Prostate gland (tissue), 2 donors: Measurements from ENCODE around the gene RIBC1. TPM values are rescaled to one million over a fixed set of nuclear protein-coding genes. Genes with fewer than 3 reads are reported as not detected.
"Not testable (repeated sequence)": the region's sequence is repeated elsewhere in the genome, so short reads cannot be mapped to it uniquely, and the experiment has no call there.

Experiments used
- DNase-seq: peaks from one replicate; pipeline ENCODE4 v3.0.0-alpha.2; 2019; ENCODE audit warnings: low spot score
- H3K27ac ChIP-seq, 2 donors: fragments of 200-600 bp; sonication (generic); 2 replicates each; pipeline ENCODE4 v1.5.1; 2017 to 2019
- H3K27me3 ChIP-seq: fragments of 200-600 bp; sonication (generic); replicated peaks from 2 replicates; pipeline ENCODE4 v1.5.1; 2019; ENCODE audit not compliant: insufficient read depth
- H3K36me3 ChIP-seq, 2 donors: fragments of 200-600 bp; sonication (generic); 1 replicate in 1 of 2; 2 replicates in 1 of 2; pipeline versions ENCODE4 v1.5.1 to v1.8.1; 2017 to 2019
- H3K4me1 ChIP-seq: fragments of 200-600 bp; sonication (generic); replicated peaks from 2 replicates; pipeline ENCODE4 v1.5.1; 2019
- H3K4me3 ChIP-seq, 2 donors: fragments of 200-600 bp; sonication (generic); 2 replicates each; pipeline ENCODE4 v1.5.1; 2017 to 2019
- H3K9me3 ChIP-seq: fragments of 200-600 bp; sonication (generic); 2 replicates; pipeline ENCODE4 v1.5.1; 2017
- POLR2A ChIP-seq: fragments of 450-650 bp; IDR thresholded peaks from one replicate; pipeline ENCODE4 v1.6.1; 2016; ENCODE audit warnings: antibody characterized with exemption, mild to moderate bottlenecking
- POLR2AphosphoS5 ChIP-seq: sonication (generic); formaldehyde crosslinking; IDR thresholded peaks from one replicate; pipeline ENCODE4 v1.6.1; 2017; ENCODE audit warnings: antibody characterized with exemption
- WGBS: methylation state at CpG from one replicate; pipeline ENCODE4 v1.1.5; 2018; 5-methylcytosine and 5-hydroxymethylcytosine counted together
- intact Hi-C: fragments of 100-400 bp; cut with DNase I; formaldehyde crosslinking; loops from one replicate; pipeline ENCODE4 v1.14.2; 2022
- total RNA-seq, 2 donors: library from RNA; depleted of rRNA; stranded (reverse); fragments of >200 nt; gene quantifications; one replicate each; pipeline ENCODE4 v1.1.0, GENCODE V29; 2016
- TF ChIP-seq, protein P1 (sequence below), 4 experiments: fragments of 200-600 bp in 2 of 4; fragments of 450-650 bp in 2 of 4; sonication (generic) in 2 of 4; IDR thresholded peaks; 1 replicate in 3 of 4; 2 replicates in 1 of 4; pipeline ENCODE4 v1.5.1; 2016 to 2019; ENCODE audit warnings: antibody characterized with exemption in 4 of 4, mild to moderate bottlenecking in 2 of 4, moderate library complexity in 2 of 4

The RIBC1 gene
- total RNA-seq, 2 donors from 2014 or later, result 3.0 to 5.4 TPM

DNA sequence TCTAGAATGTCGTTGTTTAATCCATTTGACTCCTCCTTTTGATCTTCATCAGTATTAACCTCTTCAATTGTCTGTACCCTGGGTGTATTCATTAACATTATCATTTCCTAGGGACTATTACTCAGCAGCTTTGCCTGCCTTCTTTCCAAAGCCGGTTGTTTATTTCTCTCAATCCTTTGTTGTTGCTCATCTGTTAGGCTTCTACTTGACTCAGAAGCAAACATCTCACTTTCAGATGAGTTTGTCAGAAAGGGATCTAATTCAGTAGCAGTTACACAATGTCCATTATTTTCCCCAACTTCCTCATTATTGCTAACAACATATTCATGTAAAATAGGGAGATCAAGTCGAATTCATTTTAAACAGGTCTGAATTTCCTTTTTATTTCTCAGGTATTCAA is 33.6 kb downstream of the RIBC1 start:
- Histone ChIP-seq H3K27ac (no peak overlapping the region), H3K4me3 (no peak overlapping the region), H3K4me1 (no peaks in the 10 kb centered on the region), H3K9me3 (no peaks in the 10 kb centered on the region), H3K27me3 (no peaks in the 10 kb centered on the region), H3K36me3 (no peaks in the 10 kb centered on the region)
- intact Hi-C loops, result no loop called here
- 66% methylated on average over 3 of the region's 3 CpGs for WGBS
- TF ChIP-seq POLR2A (no peak), POLR2AphosphoS5 (no peak)
- TF ChIP-seq, protein P1, sequence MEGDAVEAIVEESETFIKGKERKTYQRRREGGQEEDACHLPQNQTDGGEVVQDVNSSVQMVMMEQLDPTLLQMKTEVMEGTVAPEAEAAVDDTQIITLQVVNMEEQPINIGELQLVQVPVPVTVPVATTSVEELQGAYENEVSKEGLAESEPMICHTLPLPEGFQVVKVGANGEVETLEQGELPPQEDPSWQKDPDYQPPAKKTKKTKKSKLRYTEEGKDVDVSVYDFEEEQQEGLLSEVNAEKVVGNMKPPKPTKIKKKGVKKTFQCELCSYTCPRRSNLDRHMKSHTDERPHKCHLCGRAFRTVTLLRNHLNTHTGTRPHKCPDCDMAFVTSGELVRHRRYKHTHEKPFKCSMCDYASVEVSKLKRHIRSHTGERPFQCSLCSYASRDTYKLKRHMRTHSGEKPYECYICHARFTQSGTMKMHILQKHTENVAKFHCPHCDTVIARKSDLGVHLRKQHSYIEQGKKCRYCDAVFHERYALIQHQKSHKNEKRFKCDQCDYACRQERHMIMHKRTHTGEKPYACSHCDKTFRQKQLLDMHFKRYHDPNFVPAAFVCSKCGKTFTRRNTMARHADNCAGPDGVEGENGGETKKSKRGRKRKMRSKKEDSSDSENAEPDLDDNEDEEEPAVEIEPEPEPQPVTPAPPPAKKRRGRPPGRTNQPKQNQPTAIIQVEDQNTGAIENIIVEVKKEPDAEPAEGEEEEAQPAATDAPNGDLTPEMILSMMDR (IDR thresholded peaks at IDR 0.05), result no peak
- no peak for DNase-seq

DNA sequence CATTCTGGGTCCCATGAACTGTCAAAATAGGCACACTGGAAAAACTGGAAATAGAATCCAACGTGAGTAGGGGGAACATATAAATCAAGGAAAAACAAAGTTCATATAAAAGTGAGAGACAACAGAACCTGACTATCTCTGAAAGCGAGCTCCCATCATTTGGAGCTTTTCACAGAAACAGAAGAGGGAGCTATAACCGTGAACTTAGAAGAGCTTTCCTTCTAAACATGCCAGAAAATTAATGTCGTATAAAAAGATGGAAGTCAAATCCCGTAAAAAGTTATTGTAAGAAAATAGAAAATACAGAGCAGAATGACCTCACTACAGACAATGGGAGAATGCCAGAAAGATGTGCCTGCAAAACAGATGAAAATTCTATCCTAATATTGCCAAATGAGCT is 35.4 kb downstream of the RIBC1 start:
- Histone ChIP-seq H3K4me1 (no peaks in the 10 kb centered on the region), H3K4me3 (no peak overlapping the region), H3K27ac (no peak overlapping the region), H3K36me3 (no peaks in the 10 kb centered on the region), H3K9me3 (no peaks in the 10 kb centered on the region), H3K27me3 (no peaks in the 10 kb centered on the region)
- no peak for DNase-seq
- TF ChIP-seq, protein P1 (IDR thresholded peaks at IDR 0.05), result no peak
- TF ChIP-seq POLR2AphosphoS5, result no peak
- TF ChIP-seq POLR2A, result no peak
- WGBS, result 11% methylated on average over 5 of the region's 5 CpGs
- intact Hi-C loops, result no loop called here

DNA sequence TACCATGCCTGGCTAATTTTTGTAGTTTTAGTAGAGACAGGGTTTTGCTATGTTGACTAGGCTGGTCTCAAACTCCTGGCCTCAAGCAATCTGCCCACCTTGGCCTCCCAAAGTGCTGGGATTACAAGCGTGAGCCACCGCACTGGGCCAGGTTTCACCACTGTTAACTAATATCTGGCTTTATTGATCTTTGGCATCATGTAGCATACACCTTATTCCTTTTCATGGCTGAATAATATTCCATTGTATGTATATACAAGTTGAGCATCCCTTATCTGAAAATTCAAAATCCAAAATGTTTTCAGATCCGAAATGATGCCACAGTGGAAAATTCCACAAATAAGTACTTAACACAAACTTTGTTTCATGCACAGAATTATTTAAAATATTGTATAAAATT is 46.0 kb downstream of the RIBC1 start:
- H3K4me3 ChIP-seq, DNase-seq, H3K27me3 ChIP-seq, H3K36me3 ChIP-seq, H3K4me1 ChIP-seq, H3K9me3 ChIP-seq, H3K27ac ChIP-seq, intact Hi-C loops: not testable (repeated sequence)
- WGBS, result 96% methylated on average over 3 of the region's 3 CpGs

DNA sequence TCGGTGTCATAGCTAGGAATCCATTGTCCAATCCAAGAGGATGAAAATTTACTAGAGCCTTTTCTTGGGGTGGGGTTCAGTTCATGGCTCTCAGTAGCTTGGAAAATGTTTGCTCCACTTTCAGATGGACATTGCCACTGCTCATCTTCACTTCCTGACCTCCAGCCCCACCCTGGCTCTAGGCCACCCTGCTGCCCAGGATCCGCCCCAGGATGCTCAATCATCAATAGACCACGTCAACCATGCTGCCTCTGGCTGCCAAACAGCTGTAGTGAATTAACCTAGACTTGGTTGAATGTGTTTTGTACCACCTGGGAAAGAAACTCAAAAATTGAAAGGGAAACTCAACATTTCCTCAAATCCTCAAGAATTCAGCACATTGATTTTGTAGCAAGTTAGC is 48.7 kb downstream of the RIBC1 start:
- no peak overlapping the region for H3K27ac ChIP-seq
- no peaks in the 10 kb centered on the region for H3K4me1 ChIP-seq
- H3K27me3 ChIP-seq, result no peaks in the 10 kb centered on the region
- WGBS, result 81% methylated on average over 3 of the region's 3 CpGs
- no peak overlapping the region for H3K4me3 ChIP-seq
- H3K36me3 ChIP-seq, result no peaks in the 10 kb centered on the region
- intact Hi-C loops, result no loop called here
- no peak for DNase-seq
- H3K9me3 ChIP-seq, result no peaks in the 10 kb centered on the region
- no peak for TF ChIP-seq POLR2A
- TF ChIP-seq POLR2AphosphoS5, result no peak
- TF ChIP-seq, protein P1 (IDR thresholded peaks at IDR 0.05), result no peak

DNA sequence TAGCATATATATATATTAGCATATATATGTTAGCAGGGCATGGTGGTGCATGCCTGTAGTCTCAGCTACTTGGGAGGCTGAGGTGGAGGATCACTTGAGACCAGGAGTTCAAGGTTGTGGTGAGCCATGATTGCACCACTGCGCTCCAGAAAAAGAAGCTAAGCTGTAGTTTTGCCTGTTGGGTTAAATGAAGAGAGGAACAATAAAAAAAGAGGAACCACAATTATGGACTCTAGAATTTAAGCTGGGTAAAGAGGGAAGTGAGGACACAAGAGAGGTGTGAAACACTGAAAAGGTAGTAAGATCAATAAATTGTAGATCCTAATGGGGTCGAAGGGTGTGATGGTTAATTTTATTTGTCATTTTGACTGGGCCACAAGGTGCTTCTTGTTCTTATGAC is 52.0 kb downstream of the RIBC1 start:
- no peak for DNase-seq
- no peak for TF ChIP-seq POLR2AphosphoS5
- TF ChIP-seq POLR2A, result no peak
- TF ChIP-seq, protein P1 (IDR thresholded peaks at IDR 0.05), result no peak
- Histone ChIP-seq H3K27me3 (no peaks in the 10 kb centered on the region), H3K4me3 (no peak overlapping the region), H3K27ac (no peak overlapping the region), H3K9me3 (no peaks in the 10 kb centered on the region), H3K4me1 (no peaks in the 10 kb centered on the region), H3K36me3 (no peaks in the 10 kb centered on the region)
- intact Hi-C loops, result no loop called here
- WGBS, result 81% methylated on average over 2 of the region's 2 CpGs

DNA sequence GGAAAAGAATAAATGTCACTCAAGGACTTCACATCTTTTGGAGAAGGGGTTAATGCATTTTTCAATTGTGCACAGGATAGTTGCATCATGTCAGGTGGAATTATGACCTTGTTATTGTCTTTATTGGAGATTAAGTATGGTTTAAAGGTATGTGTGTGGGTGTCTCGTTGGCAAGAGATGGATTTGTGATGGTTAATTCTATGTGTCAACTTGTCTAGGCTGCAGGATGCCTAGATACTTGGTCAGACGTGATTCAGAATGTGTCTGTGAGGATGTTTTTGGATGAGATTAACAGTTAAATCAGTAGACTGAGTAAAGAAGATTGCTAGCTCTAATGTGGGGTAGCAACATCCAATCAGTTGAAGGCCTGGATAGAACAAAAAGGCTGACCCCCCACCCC is 53.7 kb downstream of the RIBC1 start:
- DNase-seq, result no peak
- Histone ChIP-seq H3K36me3 (no peaks in the 10 kb centered on the region), H3K27me3 (no peaks in the 10 kb centered on the region), H3K9me3 (no peaks in the 10 kb centered on the region), H3K27ac (no peak overlapping the region), H3K4me1 (no peaks in the 10 kb centered on the region), H3K4me3 (no peak overlapping the region)
- 36% methylated on average over 2 of the region's 2 CpGs for WGBS
- TF ChIP-seq POLR2AphosphoS5, result no peak
- no peak for TF ChIP-seq POLR2A
- TF ChIP-seq, protein P1 (IDR thresholded peaks at IDR 0.05), result no peak
- intact Hi-C loops, result no loop called here
